Measurements from ENCODE around the gene TMEM132D.
"Not testable (repeated sequence)": the region's sequence is repeated elsewhere in the genome, so short reads cannot be mapped to it uniquely, and the experiment has no call there.

Gene TMEM132D

GRCh38 chr12:129082441-129082840, 821.4 kb downstream of the TMEM132D start:
- DNase-seq = no peak

GRCh38 chr12:129081755-129082250, 822.0 kb downstream of the TMEM132D start:
- DNase-seq = no peak

- DNase-seq = no peak
Measured at GRCh38 chr12:129080821-129081220, 823.0 kb downstream of the TMEM132D start.

GRCh38 chr12:129080391-129080790, 823.4 kb downstream of the TMEM132D start:
- no peak for DNase-seq

GRCh38 chr12:129079719-129080118, 824.1 kb downstream of the TMEM132D start:
- no peak for DNase-seq

GRCh38 chr12:129076441-129077320, 827.1 kb downstream of the TMEM132D start:
- no peak for DNase-seq

GRCh38 chr12:129075460-129076208, 828.2 kb downstream of the TMEM132D start:
- DNase-seq = peak; percentile 24

- DNase-seq = no peak
Measured at GRCh38 chr12:129074379-129074778, 829.4 kb downstream of the TMEM132D start.

- no peak for DNase-seq
Measured at GRCh38 chr12:129073157-129073915, 830.5 kb downstream of the TMEM132D start.

GRCh38 chr12:129071362-129071761, 832.5 kb downstream of the TMEM132D start:
- DNase-seq = no peak

GRCh38 chr12:129069886-129070285, 833.9 kb downstream of the TMEM132D start:
- DNase-seq = peak; percentile 11

GRCh38 chr12:129068684-129069083, 835.1 kb downstream of the TMEM132D start:
- DNase-seq = no peak

GRCh38 chr12:129067491-129067890, 836.3 kb downstream of the TMEM132D start:
- DNase-seq = no peak

GRCh38 chr12:129064209-129064855, 839.5 kb downstream of the TMEM132D start:
- DNase-seq = no peak

GRCh38 chr12:129063600-129063999, 840.2 kb downstream of the TMEM132D start:
- DNase-seq = no peak

GRCh38 chr12:129053232-129053631, 850.6 kb downstream of the TMEM132D start:
- DNase-seq = no peak

GRCh38 chr12:129052373-129052772, 851.5 kb downstream of the TMEM132D start:
- DNase-seq = no peak

GRCh38 chr12:129049917-129050316, 853.9 kb downstream of the TMEM132D start:
- DNase-seq = no peak

- not testable (repeated sequence) for DNase-seq
Measured at GRCh38 chr12:129043334-129043733, 860.5 kb downstream of the TMEM132D start.

- no peak for DNase-seq
Measured at GRCh38 chr12:129036135-129036534, 867.7 kb downstream of the TMEM132D start.

GRCh38 chr12:129034558-129035289, 869.1 kb downstream of the TMEM132D start:
- no peak for DNase-seq

- peak; percentile 74 for DNase-seq
Measured at GRCh38 chr12:129028844-129029243, 875.0 kb downstream of the TMEM132D start.
